H1 (cell line): ENCODE measurements around the gene MYO16. TPM values are rescaled to one million over a fixed set of nuclear protein-coding genes. Genes with fewer than 3 reads are reported as not detected.

Experiments
- ATF3 ChIP-seq: IDR thresholded peaks from 2 replicates; pipeline ENCODE4 v1.6.1; 2011; ENCODE audit warnings: low read depth, mild to moderate bottlenecking, low read length; ENCODE audit not compliant: insufficient read depth
- CHD7 ChIP-seq: fragments of 300-600 bp; sonication (generic); IDR thresholded peaks from 2 replicates; pipeline ENCODE4 v1.7.1; 2012; ENCODE audit warnings: low read length, moderate library complexity, mild to moderate bottlenecking, inconsistent platforms; ENCODE audit not compliant: insufficient replicate concordance
- CREB1 ChIP-seq: IDR thresholded peaks from 2 replicates; pipeline ENCODE4 v1.6.1; 2012; ENCODE audit warnings: inconsistent platforms
- KDM4A ChIP-seq: IDR thresholded peaks from one replicate; pipeline ENCODE4 v1.7.1; 2012; ENCODE audit warnings: low read depth, mild to moderate bottlenecking, moderate library complexity, low read length, inconsistent platforms; ENCODE audit not compliant: severe bottlenecking
- KDM5A ChIP-seq: fragments of 200-600 bp; IDR thresholded peaks from 2 replicates; pipeline ENCODE4 v1.7.1; 2012; ENCODE audit warnings: mild to moderate bottlenecking, low read length, inconsistent platforms, mixed read lengths
- MAFK ChIP-seq: IDR thresholded peaks from 2 replicates; pipeline ENCODE4 v1.6.1; 2012; ENCODE audit warnings: low read depth, mild to moderate bottlenecking, improper control_type of control experiment, low read length
- polyA plus RNA-seq, 7 experiments: library from polyadenylated mRNA; depleted of rRNA in 3 of 7; stranded (reverse) in 5 of 7; unstranded in 2 of 7; fragments of >200 nt in 5 of 7; fragments of 200-250 nt in 2 of 7; gene quantifications; 1 replicate in 5 of 7; 2 replicates in 1 of 7; 4 replicates in 1 of 7; pipeline versions ENCODE4 v1.2.1 to v1.2.3, GENCODE V29; 2011 to 2013; ENCODE audit warnings: missing spikeins in 2 of 7, mixed read lengths in 2 of 7
- total RNA-seq: library from RNA; stranded (reverse); fragmentation: NEBNext Ultra II Directional; extraction: Animal tissue kit (Norgen Biotek cat#: 25700); gene quantifications from 2 replicates; pipeline ENCODE4 v1.2.1, GENCODE V29; 2021

MYO16 gene
- total and polyA plus RNA-seq, 2 of the 8 experiments (the other 6 are each of a cell fraction or from before 2014, with no cell fraction given), result 0.02 to 0.22 TPM

GRCh38 chr13:108816375-108816774, 187.0 kb downstream of the MYO16 start (continued):
- TF ChIP-seq CHD7 (no peak), ATF3 (no peak), KDM5A (no peak), MAFK (no peak), KDM4A (no peak), CREB1 (no peak)
- TF ChIP-seq, all 59 proteins: peak for 0
